ENCODE results near the gene CARS1.

DNA sequence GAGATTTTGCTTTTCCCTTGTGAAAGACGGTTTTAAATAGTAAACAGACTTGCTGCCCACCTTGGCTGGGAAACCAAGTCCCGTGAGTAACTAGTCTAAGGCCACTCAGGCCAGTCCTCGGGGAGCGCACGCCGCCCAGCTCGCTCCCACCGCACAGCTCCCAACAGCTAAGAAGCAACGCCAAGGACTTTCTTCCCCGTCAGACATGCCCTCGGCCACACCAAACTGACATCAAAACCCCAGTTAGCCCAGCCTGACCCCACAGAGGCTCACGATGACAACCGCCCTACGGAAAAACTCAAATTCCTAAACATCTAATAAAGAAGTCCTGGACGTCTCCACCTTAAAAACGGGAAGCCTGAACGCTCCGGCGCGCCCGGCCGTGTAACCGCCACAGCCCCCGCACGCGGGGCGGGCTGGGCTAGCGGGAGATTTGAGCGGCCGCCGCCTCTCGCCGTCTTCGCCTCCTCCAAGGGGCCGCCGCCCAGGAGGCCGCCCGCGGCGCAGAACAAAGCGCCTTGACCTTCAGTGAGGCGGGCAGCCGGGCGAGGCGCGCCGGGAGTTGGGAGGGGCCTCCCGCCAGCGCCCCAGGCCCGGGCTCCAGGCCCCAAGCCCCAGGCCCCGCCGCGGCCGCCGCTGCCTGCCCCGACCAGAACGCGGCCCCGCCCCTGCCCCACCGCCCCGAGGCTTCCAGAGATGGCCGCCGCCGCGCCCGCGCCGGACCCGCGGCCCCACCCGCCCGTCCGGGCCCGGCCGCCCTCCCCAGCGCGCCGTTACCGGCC is 65.6 kb downstream of the CARS1 start:
- TF ChIP-seq POLR2A (IDR thresholded peaks at IDR 0.05) (no peak), EP300 (IDR thresholded peaks at IDR 0.05; ENCODE audit: low read depth) (no peak), CTCF (IDR thresholded peaks at IDR 0.05) (no peak), POLR2AphosphoS5 (IDR thresholded peaks at IDR 0.05) (no peak)

Measured in transverse colon (tissue), 4 donors.